M059J (cell line): ENCODE results near the gene PMS2. TPM values are rescaled to one million over a fixed set of nuclear protein-coding genes. Genes with fewer than 3 reads are reported as not detected.
"Not testable (repeated sequence)": the region's sequence is repeated elsewhere in the genome, so short reads cannot be mapped to it uniquely, and the experiment has no call there.

Source experiments
- DNase-seq: peaks from one replicate; pipeline ENCODE4 v3.0.0-alpha.2; 2012; ENCODE audit warnings: low read depth
- total RNA-seq: library from RNA; depleted of rRNA; stranded (reverse); fragments of >200 nt; shearing (Covaris generic); gene quantifications from 2 replicates; pipeline ENCODE4 v1.2.3, GENCODE V29; 2014

The PMS2 gene
- total RNA-seq, 1 experiment from 2014 or later = 14.9 TPM

- DNase-seq = no peak
These were observed 7.8 kb upstream of the PMS2 start for GRCh38 chr7:6016653-6016966.

- peak; percentile 10 for DNase-seq
These were observed 7.2 kb upstream of the PMS2 start for GRCh38 chr7:6015917-6016652.

- DNase-seq = no peak
These were observed 3.7 kb upstream of the PMS2 start for GRCh38 chr7:6012355-6013104.

GRCh38 chr7:6011541-6011940 lies 2.7 kb upstream of the PMS2 start:
- DNase-seq = no peak

- not testable (repeated sequence) for DNase-seq
These were observed 1.5 kb upstream of the PMS2 start for GRCh38 chr7:6010370-6010769.

DNA sequence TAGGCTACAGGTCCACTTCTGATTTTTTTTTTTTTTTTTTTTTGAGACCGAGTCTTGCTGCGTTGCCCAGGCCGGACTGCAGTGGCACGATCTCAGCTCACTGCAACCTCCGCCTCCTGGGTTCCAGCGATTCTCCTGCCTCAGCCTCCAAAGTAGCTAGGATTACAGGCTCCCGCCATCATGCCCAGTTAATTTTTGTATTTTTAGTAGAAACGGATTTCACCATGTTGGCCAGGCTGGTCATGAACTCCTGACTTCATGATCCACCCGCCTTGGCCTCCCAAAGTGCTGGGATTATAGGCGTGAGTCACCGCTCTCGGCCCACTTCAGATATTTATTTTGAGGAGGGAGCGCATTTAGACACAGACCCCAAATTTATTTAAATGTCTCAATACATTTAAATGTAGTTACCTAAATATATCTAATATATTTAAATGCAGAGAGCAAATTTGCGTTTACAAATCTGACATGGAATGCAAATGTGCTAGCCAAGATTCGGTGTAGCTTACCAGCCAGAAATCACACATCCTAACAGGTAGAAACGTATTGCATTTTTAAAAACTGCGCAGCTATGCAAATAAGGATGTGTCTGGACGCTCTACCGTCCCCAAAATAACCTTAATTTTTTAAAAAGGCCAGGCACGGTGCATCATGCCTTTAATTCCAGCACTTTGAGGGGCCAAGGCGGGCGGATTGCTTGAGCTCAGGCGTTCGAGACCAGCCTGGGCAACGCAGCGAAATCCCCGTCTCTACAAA lies 836 bp downstream of the PMS2 start:
- DNase-seq = not testable (repeated sequence)

- no peak for DNase-seq
These were observed 1.5 kb downstream of the PMS2 start for GRCh38 chr7:6007386-6007785.

DNA sequence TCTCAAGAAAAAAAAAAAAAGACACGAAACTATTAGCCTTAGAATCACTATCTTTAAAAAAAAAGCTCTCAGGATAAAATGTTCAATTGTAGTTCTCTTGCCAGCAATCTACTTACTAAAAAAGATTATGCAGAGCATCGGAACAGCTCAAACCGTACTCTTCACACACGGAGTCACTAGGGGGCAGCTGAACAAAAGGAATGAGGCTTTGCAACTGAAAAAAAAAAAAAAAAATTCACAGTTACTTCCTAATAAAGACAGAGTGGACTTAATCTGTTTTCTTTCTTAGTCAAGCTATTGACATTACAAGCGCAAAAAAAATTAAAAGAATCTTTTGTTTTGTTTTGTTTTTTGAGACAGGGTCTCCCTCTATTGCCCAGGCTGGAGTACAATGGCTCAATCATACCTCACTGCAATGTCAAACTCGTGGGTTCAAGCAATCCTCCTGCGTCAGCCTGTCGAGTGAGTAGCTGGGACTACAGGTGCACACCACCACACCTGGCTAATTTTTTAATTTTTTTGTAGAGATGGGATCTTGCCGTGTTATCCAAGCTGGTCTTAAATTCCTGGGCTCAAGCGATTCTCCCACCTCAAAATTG lies 11.5 kb downstream of the PMS2 start:
- peak; percentile 68 for DNase-seq

DNA sequence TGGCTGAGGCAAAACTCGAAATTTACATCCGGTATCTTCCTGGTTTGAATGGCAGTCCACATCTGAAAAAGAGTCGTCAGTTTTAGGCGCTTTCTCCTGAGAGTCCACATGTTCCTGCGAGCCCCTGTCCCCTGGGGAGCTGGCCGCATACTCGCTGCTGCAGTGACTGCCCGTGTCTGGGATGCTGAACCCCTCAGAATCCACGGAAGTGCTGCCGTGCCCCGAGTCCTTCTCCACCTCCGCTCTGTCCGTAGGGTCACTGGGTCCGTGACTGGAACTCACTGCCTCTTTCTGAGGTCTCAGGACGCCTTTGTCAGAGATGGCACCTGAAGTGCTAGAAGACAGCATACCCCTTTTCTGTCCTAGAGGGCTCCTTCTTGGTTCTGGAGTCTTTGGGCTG lies 21.8 kb downstream of the PMS2 start:
- not testable (repeated sequence) for DNase-seq

DNA sequence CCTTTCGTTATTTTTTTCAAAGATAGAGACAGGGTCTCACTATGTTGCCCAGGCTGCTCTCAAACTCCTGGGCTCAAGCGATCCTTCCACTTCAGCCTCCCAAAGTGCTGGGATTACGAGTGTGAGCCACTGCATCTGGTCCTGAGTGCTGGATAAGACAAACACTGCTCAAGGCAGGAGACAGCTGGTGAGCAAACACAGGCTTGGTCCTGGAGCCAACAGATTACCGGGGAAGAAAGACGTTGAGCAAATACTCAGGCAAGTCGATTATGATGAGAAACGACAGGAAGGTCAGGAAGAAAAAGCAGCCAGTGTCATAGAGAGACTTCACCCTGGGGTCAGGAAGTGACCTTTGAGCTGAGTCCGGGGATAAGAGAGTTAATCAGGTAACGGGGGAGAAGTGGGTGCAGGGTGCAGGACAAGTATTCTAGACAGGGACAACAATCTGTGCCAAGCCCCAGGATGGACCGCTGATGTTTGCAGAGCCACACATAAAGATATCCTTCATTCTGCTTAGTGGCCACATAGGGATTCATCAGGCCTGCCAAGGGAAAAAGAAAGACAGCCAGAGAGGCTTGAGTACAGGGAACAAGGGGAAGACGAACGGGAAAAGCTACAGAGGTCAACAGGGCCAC lies 29.1 kb downstream of the PMS2 start:
- DNase-seq = not testable (repeated sequence)

DNA sequence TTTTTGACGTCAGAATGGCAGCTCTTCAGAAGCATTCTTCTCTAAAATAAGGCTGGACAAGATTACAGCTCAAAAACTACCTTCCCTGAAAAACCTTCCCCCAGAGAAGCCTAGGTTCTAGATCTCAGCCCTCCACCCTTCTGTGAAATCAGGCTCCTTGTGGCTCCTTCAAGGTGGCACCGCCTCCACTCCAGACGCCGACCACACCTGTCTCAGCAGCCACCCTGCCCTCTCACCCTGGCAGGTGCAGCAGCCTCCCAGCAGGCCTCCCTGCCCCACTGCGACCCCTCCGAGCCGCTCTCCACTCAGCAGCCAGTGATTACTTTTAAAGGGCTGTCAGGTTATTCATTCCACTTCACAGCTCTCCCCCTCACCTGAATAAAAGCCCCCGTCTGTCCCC lies 35.3 kb downstream of the PMS2 start:
- DNase-seq = not testable (repeated sequence)

GRCh38 chr7:5970347-5970911 lies 38.4 kb downstream of the PMS2 start, which contains the start of gene RSPH10B:
RSPH10B (minus strand) TSS chr7:5970689; CDS start chr7:5967116, 3,573 bp downstream.
- DNase-seq = not testable (repeated sequence)

GRCh38 chr7:5963810-5964209 lies 45.0 kb downstream of the PMS2 start:
- not testable (repeated sequence) for DNase-seq

GRCh38 chr7:5963205-5963604 lies 45.6 kb downstream of the PMS2 start:
- not testable (repeated sequence) for DNase-seq

DNA sequence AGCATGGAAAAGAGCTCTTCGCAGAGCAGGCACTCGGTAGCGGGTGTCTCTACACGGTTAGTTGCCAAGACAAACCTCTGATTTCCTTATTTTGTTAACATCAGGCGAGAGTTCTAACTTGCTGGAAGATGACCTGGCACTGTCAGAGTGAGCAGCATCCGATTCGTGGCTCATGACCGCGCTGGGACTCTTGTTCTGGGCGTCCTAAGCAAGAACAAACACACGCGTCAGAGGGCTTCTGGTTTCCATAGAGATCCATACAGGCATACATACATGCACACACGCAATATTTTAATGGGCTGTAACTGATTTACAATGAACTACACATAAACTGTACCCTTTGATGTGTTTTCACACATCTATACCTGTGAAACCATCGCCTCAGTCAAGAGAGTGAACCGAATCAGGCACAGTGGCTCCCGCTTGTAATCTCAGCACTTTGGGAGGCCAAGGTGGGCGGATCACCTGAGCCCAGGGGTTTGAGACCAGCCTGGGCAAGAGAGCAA lies 73.9 kb downstream of the PMS2 start:
- not testable (repeated sequence) for DNase-seq

- DNase-seq = peak; percentile 27
These were observed 76.8 kb downstream of the PMS2 start for GRCh38 chr7:5931905-5932644.

- DNase-seq = not testable (repeated sequence)
These were observed 77.6 kb downstream of the PMS2 start for GRCh38 chr7:5931250-5931649.

DNA sequence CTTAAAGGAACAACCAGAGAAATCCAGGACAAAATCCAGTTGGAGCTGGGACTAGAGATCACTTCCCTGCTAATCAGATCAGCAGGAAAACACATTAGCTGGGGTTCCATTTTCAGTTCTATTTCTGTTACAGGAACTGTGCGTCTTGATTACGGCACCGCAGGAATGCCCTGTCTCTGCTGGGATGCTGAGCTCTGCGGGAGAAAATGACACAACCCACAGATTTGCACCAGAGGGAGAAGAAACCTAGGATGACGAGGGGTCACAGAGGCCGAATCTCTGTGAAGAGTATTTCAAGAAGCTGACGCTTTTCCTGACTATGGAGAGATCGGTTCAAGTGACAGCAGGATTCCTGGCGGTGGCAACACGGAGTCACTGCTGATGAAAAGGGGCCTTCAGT lies 78.6 kb downstream of the PMS2 start:
- DNase-seq = not testable (repeated sequence)

GRCh38 chr7:5926263-5926870 lies 82.5 kb downstream of the PMS2 start:
- not testable (repeated sequence) for DNase-seq

- DNase-seq = not testable (repeated sequence)
These were observed 84.2 kb downstream of the PMS2 start for GRCh38 chr7:5924630-5925029.
